Transverse colon (tissue), 4 donors: ENCODE data around the gene RBM17. TPM values are rescaled to one million over a fixed set of nuclear protein-coding genes. Genes with fewer than 3 reads are reported as not detected.

Source experiments
- DNase-seq: peaks from one replicate; pipeline ENCODE4 v3.0.0-alpha.2; 2019
- H3K27ac ChIP-seq, 4 donors: fragments of 200-600 bp; sonication (generic); 2 replicates each; pipeline ENCODE4 v1.5.1; 2016 to 2018; ENCODE audit warnings: inconsistent platforms in 4 of 4
- H3K27me3 ChIP-seq: fragments of 200-600 bp; sonication (generic); 2 replicates; pipeline ENCODE4 v1.5.1; 2017; ENCODE audit warnings: inconsistent platforms
- H3K36me3 ChIP-seq, 4 donors: fragments of 200-600 bp; sonication (generic); 2 replicates each; pipeline ENCODE4 v1.5.1; 2017 to 2019; ENCODE audit warnings: inconsistent platforms in 4 of 4
- H3K4me1 ChIP-seq, 4 donors: fragments of 200-600 bp; sonication (generic); 2 replicates each; pipeline ENCODE4 v1.5.1; 2017 to 2020; ENCODE audit warnings: inconsistent platforms in 4 of 4
- H3K4me3 ChIP-seq, 4 donors: fragments of 200-600 bp; sonication (generic); 1 replicate in 1 of 4; 2 replicates in 3 of 4; pipeline versions ENCODE4 v1.5.1 to v1.6.1; 2017 to 2019; ENCODE audit warnings: inconsistent platforms in 4 of 4
- H3K9me3 ChIP-seq, 2 donors: fragments of 200-600 bp; sonication (generic); 2 replicates each; pipeline ENCODE4 v1.5.1; 2017 to 2019; ENCODE audit warnings: inconsistent platforms in 2 of 2
- EP300 ChIP-seq: sonication (generic); formaldehyde crosslinking; IDR thresholded peaks from one replicate; pipeline ENCODE4 v1.6.1; 2017; ENCODE audit warnings: antibody characterized with exemption, low read depth
- POLR2A ChIP-seq: fragments of 450-650 bp; IDR thresholded peaks from one replicate; pipeline ENCODE4 v1.6.1; 2016; ENCODE audit warnings: antibody characterized with exemption, mild to moderate bottlenecking, moderate library complexity
- POLR2AphosphoS5 ChIP-seq, 3 donors: sonication (generic); formaldehyde crosslinking; IDR thresholded peaks; one replicate each; pipeline ENCODE4 v1.6.1; 2016; ENCODE audit warnings: antibody characterized with exemption in 3 of 3
- WGBS, 2 donors: methylation state at CpG; one replicate each; pipeline ENCODE4 v1.1.5; 2018; ENCODE audit warnings: low coverage in 1 of 2; 5-methylcytosine and 5-hydroxymethylcytosine counted together
- in situ Hi-C, 4 donors: fragments of 200-750 bp; cut with MboI; loops; one replicate each; pipeline versions ENCODE4 v1.15.0 to v1.15.1; 2017; ENCODE audit warnings: low sequenced_read_pairs in 3 of 4, low pct_ligation_motif_present in 1 of 4, low pct_unique_long_range_greater_than_20kb in 1 of 4
- intact Hi-C: fragments of 100-400 bp; cut with DNase I; formaldehyde crosslinking; loops from one replicate; pipeline ENCODE4 v1.15.1; 2023; ENCODE audit warnings: low total_unique reads
- total RNA-seq, 4 donors: library from RNA; depleted of rRNA; stranded (reverse); fragments of >200 nt; gene quantifications; one replicate each; pipeline ENCODE4 v1.1.0, GENCODE V29; 2016
- TF ChIP-seq, protein P1 (sequence below), 5 experiments: fragments of 200-600 bp in 3 of 5; fragments of 450-650 bp in 2 of 5; sonication (generic) in 3 of 5; IDR thresholded peaks; 1 replicate in 2 of 5; 2 replicates in 3 of 5; pipeline ENCODE4 v1.5.1; 2016 to 2017; ENCODE audit warnings: antibody characterized with exemption in 5 of 5, inconsistent platforms in 3 of 5, mild to moderate bottlenecking in 2 of 5, moderate library complexity in 1 of 5

The RBM17 gene
- total RNA-seq, 4 donors from 2014 or later, result 45.0 to 80.7 (median 64.7) TPM

- H3K4me3 ChIP-seq, result no peak overlapping the region
- WGBS, 2 donors, result 89 to 100% methylated on average over 4 to 18 of the region's 18 CpGs
- TF ChIP-seq POLR2AphosphoS5 (IDR thresholded peaks at IDR 0.05), result no peak
- no peak for TF ChIP-seq EP300
- TF ChIP-seq, protein P1, sequence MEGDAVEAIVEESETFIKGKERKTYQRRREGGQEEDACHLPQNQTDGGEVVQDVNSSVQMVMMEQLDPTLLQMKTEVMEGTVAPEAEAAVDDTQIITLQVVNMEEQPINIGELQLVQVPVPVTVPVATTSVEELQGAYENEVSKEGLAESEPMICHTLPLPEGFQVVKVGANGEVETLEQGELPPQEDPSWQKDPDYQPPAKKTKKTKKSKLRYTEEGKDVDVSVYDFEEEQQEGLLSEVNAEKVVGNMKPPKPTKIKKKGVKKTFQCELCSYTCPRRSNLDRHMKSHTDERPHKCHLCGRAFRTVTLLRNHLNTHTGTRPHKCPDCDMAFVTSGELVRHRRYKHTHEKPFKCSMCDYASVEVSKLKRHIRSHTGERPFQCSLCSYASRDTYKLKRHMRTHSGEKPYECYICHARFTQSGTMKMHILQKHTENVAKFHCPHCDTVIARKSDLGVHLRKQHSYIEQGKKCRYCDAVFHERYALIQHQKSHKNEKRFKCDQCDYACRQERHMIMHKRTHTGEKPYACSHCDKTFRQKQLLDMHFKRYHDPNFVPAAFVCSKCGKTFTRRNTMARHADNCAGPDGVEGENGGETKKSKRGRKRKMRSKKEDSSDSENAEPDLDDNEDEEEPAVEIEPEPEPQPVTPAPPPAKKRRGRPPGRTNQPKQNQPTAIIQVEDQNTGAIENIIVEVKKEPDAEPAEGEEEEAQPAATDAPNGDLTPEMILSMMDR (IDR thresholded peaks at IDR 0.05), result no peak
- TF ChIP-seq POLR2A, result no peak
- intact Hi-C loops, result no loop called here
- no peaks in the 10 kb centered on the region for H3K9me3 ChIP-seq
- no peaks in the 10 kb centered on the region for H3K36me3 ChIP-seq
- H3K4me1 ChIP-seq, result peaks cover 0 to 5% (median 0%) of the 10 kb centered on the region in 4 donors
- no peak overlapping the region for H3K27ac ChIP-seq
- H3K27me3 ChIP-seq, result peaks cover 23% of the 10 kb centered on the region
- no peak for DNase-seq
- in situ Hi-C loops, result no loop called here
Measured at GRCh38 chr10:6134099-6134823, 45.4 kb downstream of the RBM17 start.

DNA sequence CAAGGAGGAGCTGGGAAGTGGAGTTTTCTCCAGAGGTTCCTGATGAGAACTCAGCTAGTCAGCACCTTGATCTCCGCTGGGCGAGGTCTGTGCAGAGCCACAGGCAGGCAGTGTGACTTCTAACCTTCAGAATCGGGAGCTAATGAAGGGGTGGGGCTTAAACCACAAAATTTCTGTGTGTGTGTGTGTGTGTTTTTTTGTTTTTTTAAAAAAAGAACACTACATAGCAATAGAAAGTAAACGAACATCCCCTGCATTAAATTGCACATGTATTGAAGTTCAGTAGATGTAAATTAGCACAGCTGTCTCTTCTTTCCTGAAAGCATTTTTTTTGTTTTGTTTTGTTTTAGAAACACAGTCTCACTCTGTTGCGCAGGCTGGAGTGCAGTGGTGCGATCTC, 46.2 kb downstream of the RBM17 start:
- no peaks in the 10 kb centered on the region for H3K9me3 ChIP-seq
- intact Hi-C loops, result no loop called here
- no peaks in the 10 kb centered on the region for H3K36me3 ChIP-seq
- H3K27ac ChIP-seq, result no peak overlapping the region
- peaks cover 23% of the 10 kb centered on the region for H3K27me3 ChIP-seq
- TF ChIP-seq POLR2AphosphoS5 (IDR thresholded peaks at IDR 0.05) (no peak), EP300 (no peak), POLR2A (no peak)
- TF ChIP-seq, protein P1 (IDR thresholded peaks at IDR 0.05), result no peak
- H3K4me1 ChIP-seq, result no peaks in the 10 kb centered on the region
- in situ Hi-C loops, result no loop called here
- DNase-seq, result no peak
- no peak overlapping the region for H3K4me3 ChIP-seq
- 53 to 67% methylated on average over 5 to 6 of the region's 6 CpGs for WGBS, 2 donors

DNA sequence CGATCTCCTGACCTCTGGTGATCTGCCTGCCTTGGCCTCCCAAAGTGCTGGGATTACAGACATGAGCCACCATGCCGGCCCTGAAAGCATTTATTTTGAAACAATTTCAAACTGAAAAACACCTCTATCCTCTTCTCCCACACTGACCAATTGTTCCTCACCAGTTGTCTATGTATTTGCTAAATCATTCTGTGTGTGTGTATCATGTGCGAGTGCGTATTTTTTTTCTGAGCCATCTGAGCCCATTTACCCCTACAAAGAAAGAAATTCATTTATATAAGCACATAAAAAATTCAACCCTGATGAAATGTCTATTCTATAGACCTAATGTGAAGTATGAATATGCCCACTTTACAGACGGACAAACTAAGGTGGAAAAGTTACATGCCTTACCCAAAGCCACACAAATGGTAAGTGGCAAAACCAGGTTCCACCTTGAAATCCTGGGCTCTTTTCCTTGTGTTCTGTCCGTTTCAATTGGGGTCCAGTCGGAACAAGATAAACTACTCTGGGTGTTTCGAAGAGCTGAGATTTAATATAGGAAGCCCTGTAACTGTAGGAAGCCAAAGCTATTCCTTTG, 46.8 kb downstream of the RBM17 start:
- Histone ChIP-seq H3K4me1 (peaks cover 0 to 6% (median 3%) of the 10 kb centered on the region in 4 donors), H3K27me3 (peaks cover 23% of the 10 kb centered on the region), H3K9me3 (no peaks in the 10 kb centered on the region), H3K4me3 (no peak overlapping the region), H3K36me3 (no peaks in the 10 kb centered on the region), H3K27ac (no peak overlapping the region)
- in situ Hi-C loops, result no loop called here
- WGBS, 2 donors, result 83 to 87% methylated on average over 6 to 8 of the region's 8 CpGs
- TF ChIP-seq POLR2AphosphoS5 (IDR thresholded peaks at IDR 0.05), result no peak
- TF ChIP-seq, protein P1 (IDR thresholded peaks at IDR 0.05), result no peak
- TF ChIP-seq EP300, result no peak
- no peak for TF ChIP-seq POLR2A
- intact Hi-C loops, result no loop called here
- no peak for DNase-seq

- Histone ChIP-seq H3K36me3 (no peaks in the 10 kb centered on the region), H3K27me3 (peaks cover 20% of the 10 kb centered on the region), H3K27ac (no peak overlapping the region), H3K9me3 (no peaks in the 10 kb centered on the region), H3K4me3 (no peak overlapping the region), H3K4me1 (peaks cover 0 to 10% (median 4%) of the 10 kb centered on the region in 4 donors)
- intact Hi-C loops, result no loop called here
- 45 to 84% methylated on average over 5 to 18 of the region's 20 CpGs for WGBS, 2 donors
- no peak for TF ChIP-seq POLR2A
- no peak for TF ChIP-seq POLR2AphosphoS5 (IDR thresholded peaks at IDR 0.05)
- TF ChIP-seq, protein P1 (IDR thresholded peaks at IDR 0.05), result no peak
- TF ChIP-seq EP300, result no peak
- in situ Hi-C loops, result no loop called here
- DNase-seq, result no peak
Measured at GRCh38 chr10:6136215-6137201, 47.7 kb downstream of the RBM17 start.
